NCI-H748 (cell line): ENCODE results near the gene WDR72.

Experiments
- DNase-seq: peaks from one replicate; lab custom pipeline; 2025; ENCODE audit not compliant: unreplicated experiment; lab: John Stamatoyannopoulos, UW

Gene WDR72

DNA sequence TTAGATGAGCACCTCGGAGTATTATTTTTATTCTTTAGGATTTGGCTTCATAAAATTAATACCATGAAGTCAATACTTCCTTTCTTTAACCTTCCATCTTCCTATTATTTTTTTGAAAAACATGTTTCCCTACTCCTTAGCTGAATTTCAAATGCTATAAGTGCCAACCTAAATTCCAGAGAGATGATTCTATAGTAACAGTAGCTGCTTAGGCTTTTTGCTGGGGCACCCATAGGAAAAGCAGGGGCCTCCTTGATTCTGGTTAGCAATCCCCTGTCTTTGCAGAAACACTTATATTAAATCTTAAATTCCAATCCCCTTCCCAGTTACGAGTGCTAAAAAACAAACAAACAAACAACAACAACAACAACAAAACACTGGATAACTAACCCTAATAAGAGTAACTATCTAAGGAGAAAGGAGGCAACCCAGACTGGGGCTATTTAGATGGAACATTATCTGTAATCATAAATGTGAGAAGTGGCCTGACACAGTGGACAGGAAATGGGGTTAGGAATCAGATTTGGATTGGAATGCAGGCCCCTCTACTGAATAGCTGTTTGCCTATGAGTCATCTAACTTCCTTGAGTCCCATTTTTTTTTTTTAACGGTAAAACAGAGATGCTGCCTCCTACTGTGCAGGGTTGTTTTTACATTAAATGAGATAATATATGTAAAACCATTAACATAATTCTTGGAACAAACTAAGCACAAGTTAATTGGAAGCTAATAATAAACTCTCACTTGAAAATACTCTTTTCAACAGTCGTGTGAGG lies 148.1 kb downstream of the WDR72 start:
- no peak for DNase-seq

DNA sequence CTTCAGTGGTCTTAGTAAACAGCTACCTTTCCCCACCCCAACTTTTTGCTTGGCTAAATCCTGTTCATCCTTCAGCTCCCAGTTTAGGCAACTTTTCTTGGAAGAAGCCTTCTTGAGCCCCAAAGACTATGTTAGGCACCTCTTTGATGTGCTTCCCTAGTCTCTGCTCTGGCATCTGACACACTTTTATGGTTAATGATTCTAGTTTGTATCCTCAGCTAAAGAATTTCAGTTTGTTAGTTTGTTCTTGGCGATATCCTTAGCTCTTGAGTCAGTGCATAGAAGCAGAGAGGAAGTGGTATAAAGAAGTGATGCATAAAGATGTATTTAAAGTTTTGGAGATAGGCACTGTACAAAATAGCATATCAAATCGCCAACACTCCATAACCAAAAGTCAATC lies 168.4 kb downstream of the WDR72 start:
- no peak for DNase-seq

GRCh38 chr15:53590380-53590779 lies 169.1 kb downstream of the WDR72 start:
- DNase-seq = no peak

DNA sequence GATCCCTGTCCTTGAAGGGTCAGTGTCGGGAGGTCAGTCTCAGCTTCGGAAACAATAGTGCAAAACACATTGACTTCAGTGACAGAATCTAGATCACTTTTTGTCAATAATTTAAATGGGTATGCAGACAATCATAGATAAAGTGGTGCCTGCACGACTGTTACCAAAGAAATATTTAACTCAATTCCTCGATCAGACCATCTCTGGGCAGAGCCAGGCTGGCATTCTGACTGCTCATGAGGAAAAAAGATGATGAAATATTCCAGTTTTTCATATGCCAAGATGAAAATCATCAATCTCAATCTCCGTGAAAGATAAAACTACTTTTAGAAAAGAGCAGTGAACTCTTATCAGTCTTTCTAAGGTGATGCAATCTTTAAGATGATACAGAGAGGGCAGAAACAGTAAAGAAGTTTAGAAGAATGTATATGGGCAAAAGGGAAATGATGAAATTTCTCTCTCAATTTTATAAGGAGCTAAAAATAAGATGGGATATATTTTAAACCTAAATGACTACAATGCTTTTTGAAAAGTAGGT lies 169.9 kb downstream of the WDR72 start:
- no peak for DNase-seq

DNA sequence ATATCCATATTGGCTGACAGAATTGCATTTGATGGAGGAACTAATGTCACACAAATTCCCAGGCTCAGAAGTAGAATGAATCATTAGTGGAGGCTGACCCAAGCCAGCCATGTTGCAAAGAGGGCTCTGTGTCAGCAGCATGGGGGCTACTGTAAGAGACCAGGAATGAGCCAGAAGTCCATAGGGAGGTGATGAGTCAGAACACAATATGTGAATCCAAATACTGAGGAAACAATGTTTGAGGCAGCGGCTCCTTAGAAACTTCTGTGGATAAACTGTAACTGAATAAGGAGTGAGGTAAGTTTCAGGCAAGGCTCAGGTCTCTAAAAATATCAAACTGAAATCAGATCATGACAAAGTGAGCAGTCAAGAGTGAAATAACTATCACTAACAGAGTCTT lies 170.7 kb downstream of the WDR72 start:
- no peak for DNase-seq

DNA sequence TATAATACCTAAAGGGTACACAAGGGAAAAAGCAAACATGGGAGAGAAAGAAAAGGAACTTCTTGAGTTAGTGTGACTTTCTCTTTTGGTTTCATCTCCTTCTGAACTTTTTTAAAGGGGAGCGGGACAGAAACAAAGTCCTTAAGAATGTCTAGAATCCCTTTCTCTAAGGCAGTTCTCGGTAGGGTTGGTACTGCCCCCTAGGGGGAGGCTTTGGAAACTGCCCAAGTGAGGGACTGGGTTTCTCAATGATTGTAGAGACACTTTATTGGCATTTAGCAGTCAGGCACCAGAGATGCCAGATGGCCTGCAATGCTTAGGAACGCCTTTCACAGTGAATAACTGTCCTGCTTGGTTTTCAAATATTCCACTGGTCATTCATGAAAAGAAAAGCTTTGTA lies 172.7 kb downstream of the WDR72 start:
- DNase-seq = peak; percentile 47

- DNase-seq = no peak
These were observed 177.9 kb downstream of the WDR72 start for GRCh38 chr15:53581513-53581912.

DNA sequence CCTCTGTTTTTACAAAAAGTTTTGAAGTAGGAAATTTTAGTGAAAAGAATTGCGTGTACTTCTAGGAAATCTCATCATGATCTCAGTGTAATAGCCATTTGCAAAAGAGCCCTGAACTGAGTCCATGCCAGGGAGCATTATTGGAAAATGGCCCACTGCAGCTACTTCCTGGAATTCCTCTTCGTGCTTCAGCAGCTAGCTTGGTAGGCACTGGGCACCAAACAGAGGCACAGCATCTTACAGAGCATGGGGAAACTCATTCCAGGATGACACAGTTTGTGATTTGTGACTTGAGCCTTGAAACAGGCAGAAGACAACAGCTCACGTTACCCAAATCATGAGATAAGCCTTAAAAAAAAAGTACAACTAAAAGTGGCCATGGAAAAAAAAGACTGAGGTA lies 179.1 kb downstream of the WDR72 start:
- DNase-seq = no peak

GRCh38 chr15:53576841-53577240 lies 182.6 kb downstream of the WDR72 start:
- DNase-seq = no peak

GRCh38 chr15:53573091-53573490 lies 186.4 kb downstream of the WDR72 start:
- DNase-seq = no peak

DNA sequence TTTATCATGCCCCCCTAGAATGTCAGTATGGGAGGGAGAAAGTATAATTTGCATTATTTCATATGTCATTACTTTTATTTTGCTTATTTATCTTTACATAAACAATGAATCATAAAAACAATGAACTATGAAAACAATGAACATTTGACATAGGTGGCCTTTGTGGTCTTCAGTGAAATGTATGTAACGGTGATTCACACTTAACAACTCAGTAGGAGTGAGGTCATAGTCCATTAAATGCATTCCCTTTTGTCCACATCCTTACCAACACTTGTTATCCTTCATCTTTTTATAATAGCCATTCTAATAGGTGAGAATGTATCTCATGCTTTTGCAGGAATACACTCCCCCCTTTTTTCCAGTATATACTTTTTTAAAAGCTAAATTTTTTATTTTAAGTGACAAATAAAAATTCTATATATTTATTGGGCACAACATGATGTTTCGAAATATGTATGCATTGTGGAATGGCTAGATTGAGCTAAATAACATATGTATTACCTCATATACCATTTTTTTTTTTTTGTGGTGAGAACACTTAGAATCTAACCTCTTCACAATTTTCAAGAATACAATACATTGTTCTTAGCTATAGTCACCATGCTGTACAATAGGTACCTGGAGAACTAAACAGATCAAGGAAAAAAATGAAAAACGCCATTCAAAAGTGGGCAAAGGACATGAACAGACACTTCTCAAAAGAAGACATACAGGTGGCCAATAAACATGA lies 189.5 kb downstream of the WDR72 start:
- DNase-seq = no peak

DNA sequence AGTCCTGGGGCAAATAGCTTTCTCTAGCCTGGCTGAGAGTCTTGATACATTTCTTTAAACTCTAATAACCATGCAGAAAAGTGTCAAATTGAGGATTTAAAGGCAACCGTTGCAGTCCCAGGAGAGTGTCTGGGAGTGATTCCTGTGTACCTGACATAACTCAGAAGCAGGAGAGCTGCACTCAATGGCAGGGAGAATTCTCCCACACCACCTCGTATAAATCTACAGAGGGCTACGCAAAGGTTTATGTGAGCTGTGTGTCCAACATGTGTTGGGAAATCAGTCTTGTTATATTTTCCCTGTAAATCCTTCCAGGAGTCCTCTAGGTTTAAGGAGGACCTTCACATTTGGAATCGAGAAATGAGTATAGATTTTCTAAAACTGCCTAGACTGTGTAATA lies 192.6 kb downstream of the WDR72 start:
- DNase-seq = no peak

DNA sequence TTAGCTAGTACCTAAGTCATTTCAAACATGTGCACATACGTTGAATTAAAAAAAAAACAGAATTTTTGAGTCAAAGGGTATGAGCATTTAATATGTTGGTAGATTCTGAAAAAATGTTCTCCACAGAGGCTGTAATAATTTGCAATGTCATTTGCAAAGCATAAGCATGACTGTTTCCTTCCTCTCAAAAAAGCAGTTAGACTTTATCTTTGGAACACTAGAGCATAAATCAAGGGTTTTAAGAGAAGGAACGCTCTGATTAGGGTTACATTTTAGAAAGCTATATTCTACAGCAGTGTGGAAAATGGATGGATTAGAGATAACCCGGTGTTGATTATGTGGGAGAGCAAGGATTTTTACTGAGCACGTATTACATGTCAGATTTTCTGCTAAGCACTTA lies 193.7 kb downstream of the WDR72 start:
- DNase-seq = no peak

DNA sequence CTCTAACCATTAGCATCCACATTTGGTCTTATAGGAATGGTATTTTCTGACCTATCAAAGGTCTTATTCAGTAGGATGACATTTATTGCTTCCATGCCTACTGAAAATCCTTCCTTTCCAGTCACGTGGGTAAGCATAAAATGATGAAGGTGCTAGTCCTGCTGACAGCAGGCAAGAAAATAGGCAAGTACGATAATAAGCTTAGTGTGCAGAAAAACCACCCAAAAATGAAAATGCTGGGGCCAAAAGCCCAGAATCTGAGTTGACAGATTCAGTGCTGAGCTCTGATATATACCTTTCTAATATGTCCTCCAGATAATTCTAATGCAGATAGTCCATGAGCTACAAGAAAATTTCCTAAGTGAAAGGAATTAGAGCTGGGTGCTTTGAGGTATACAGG lies 194.8 kb downstream of the WDR72 start:
- DNase-seq = no peak

DNA sequence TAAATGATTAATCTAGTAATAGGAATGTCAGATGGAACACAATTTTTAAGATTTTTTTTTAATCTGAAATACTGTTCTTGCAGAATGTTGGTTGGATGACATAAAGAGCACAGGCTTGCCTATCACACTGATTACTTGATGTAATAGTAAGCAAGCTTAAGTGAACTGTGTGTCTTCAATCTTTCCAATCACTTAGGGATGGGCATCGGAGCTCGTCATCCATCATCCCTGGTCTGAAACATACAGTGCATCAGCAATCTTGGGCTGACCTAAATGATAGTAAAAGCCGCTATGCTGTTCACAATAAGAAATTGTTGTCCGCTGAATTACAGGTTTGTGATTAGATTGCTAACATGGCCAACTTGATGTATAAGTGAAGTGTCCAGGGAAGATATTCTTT lies 195.8 kb downstream of the WDR72 start:
- DNase-seq = no peak

DNA sequence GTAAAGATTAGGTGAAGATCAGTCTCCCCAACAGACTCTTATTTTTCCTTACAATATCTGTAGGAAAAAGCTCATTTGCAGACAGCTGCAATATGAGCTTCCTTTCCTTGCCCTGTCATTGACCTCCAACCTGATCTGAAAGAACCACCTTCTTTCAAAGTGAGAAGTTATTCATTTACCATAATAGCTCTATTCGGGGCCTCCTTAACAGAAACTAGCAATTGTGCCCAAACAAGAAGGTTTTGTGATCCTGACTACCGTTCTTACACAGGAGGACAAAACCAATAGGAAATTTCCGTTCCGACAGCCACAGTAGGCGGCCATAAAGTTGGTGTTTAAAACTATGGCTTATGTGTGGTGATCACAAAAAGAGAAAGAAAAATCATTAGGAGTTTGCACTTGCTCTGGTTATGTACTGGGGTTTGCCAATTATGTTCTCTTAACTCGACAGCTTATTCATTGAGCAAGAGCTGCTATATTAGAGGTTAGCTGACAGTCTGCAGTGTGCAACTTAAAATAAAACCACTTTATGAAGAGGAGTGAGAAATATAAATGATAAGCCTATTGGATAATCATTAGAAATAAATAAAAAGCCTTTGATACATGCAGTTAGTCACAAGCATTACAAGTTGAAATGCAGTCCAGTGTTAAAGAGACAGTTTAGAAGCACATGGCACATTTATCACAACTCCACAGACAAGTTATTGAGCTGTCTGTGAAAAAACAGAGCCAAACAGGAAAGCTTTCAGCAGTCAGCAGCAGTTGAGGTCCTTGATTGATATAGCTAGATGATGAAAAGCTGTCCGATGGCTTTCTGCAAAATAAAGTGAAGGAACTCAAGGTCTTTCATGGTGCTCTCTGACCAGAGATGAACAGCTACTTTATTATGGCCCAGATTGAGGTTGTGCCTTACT lies 199.8 kb downstream of the WDR72 start:
- peak; percentile 33 for DNase-seq

DNA sequence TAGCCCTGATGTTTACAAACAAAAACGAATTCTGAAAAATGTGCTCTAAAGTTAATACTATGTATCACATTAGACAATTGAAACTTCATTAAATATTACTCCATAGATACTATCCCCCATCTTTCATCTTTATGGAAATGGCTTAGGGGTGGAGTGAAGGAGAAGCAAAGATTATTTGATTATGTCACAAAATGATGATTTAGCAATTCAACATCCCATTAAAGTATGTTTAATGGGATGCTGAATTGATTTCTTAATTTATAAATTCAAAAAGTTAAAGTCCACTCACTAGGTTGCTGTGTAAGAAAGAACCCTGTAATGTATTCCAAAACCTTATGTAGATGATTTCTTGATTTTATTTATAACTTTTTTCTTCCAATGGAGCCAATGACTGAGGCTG lies 201.1 kb downstream of the WDR72 start:
- no peak for DNase-seq

GRCh38 chr15:53555226-53555625 lies 204.2 kb downstream of the WDR72 start:
- no peak for DNase-seq

- peak; percentile 92 for DNase-seq
These were observed 209.7 kb downstream of the WDR72 start for GRCh38 chr15:53549697-53550305.

GRCh38 chr15:53548236-53548635 lies 211.2 kb downstream of the WDR72 start:
- DNase-seq = no peak
